NCI-H2227 (cell line): ENCODE measurements around the gene TRIM37.
A peak's percentile ranks its signal among the peaks of the same experiment; 100 is the strongest.

Source experiments
- DNase-seq: peaks from one replicate; lab custom pipeline; 2025; ENCODE audit not compliant: unreplicated experiment; lab: John Stamatoyannopoulos, UW

The TRIM37 gene

DNA sequence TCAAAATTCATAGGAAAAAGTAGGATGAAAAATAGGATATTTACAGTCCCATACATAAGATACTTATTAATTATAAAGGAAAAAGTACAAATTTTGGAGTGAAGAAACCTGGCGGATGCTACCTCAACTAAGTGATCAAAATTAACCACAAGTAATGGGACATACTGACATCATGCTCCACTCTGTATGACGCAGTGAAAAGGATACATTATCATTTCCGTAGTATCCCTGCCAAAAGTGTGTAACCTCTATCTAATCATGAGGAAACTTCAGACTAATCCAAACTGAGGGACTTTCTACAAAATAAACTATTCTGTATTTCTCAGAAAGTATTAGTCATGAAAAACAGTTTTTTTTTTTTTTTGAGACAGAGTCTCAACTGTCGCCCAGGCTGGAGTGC is 60.5 kb downstream of the TRIM37 start:
- DNase-seq = no peak

DNA sequence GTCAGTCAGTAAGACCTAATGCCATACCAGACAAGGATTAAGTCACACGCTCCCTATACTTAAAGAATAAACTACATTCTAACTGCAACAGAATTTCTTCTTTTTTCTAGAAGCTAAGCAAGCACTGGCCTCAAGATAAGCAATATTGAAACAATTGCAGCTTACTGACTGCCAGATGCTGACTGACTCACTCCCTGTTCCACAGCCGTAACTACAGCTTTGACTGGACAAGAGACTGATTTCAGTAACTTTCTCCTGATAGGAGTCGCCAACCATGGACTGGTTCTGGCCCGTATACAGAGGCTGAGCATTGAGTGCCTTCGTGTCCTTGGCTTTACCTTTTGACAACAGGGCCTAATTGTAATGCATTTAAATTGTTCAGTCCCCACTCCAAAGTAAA is 67.9 kb downstream of the TRIM37 start:
- DNase-seq = no peak

DNA sequence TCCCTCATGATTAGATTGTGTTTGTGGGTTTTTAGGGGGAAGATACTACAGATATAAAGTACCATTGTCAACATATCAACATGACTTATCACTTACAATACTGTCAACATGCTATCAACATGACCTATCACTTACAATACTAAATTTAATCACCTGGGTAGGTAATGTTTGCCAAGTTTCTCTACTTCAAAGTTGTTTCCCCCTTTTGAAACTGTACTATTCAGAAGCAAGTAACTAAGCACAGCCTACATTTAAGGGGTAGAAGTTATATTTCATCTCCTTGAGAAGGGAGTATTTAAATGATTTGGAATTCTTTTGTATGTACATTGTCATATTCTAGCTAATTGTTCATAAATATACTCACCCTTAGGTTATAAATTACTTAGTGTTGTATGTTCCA is 68.7 kb downstream of the TRIM37 start:
- DNase-seq = no peak

DNA sequence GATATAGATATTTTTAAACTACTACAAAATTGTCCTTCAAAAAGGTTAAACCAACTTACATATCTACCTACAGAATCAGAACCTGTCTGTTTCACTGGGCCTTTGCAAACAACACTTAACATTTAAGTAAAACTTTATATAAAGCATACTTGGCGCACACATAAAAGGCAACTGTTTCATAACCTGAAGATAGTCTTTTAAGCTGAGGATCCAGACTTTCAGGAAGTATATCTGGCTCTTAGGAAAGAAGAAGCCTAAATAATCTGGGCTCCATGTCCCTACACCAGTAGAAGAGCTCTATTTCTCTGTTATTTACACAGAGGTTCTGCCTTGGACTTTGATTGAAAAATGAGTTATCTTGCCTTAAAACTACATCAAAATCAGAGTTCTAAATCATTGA is 75.9 kb downstream of the TRIM37 start:
- no peak for DNase-seq

DNA sequence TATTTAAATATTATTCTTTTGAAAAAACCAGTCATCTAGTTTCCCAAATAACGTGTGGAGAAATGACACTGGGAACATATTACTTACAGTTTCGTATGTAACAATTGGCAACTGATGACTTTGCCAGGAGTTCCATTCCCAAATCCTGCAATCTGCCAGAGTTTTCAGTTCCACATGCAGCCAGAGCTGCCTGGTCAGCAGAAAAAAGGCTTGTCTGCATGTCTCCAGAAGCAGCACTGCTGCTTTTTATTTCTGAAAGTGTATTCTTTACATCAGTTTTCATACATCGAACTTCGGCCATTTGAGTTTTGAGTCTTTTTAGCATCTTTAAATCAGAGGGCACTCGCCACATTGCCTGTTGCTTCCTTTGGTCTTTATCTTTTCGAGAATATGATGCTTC is 78.4 kb downstream of the TRIM37 start:
- no peak for DNase-seq

DNA sequence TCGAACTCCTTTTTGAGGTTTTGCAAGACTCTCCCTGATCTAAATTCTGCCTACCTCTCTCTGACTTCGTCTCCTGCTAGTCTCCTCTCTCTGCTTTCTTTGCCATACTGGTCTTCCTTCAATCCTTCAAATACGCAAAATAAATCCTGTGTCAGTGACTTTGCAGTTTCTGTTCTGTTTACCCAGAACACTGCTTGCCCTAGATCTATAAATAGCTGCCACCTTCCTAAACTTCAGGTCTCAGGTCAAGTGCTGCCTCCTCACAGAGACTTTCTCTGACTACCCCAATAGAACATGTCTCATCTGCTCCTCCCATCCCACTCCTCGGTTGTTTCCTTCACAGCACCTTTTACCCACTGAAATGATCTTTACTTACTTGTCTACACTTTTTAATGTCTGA is 78.9 kb downstream of the TRIM37 start:
- no peak for DNase-seq

DNA sequence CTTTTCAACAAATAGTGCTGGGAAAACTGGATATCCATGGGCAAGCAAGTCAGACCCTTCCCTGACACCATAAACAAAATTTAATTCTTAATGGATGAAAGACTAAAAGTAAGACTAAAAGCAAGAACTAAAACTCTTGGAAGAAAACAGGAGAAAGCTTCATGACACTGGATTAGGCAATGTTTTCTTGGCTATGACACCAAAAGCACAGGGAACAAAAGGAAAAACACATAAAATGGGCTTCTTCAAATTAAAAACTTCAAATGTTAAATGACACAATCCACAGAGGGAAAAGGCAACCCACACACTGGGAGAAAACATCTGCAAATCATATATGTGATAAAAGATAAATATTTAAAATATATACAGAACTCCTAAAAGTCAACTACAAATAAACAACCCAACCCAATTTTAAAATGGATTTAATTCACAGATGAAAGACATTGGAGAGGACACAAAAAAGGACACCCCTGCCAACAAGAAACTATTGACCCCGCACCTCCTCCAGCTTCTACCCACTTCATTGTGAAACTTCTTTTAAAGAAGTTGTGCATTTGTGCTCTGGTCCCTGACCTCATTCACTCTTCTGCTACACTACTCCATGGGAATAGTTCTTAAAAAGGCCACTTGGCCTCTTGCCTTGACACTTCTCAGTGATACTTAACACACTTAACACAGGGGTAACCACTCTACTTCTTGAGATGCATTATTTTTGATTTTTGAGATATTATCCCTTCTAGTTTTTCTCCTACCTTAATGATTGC is 80.3 kb downstream of the TRIM37 start:
- DNase-seq = no peak

DNA sequence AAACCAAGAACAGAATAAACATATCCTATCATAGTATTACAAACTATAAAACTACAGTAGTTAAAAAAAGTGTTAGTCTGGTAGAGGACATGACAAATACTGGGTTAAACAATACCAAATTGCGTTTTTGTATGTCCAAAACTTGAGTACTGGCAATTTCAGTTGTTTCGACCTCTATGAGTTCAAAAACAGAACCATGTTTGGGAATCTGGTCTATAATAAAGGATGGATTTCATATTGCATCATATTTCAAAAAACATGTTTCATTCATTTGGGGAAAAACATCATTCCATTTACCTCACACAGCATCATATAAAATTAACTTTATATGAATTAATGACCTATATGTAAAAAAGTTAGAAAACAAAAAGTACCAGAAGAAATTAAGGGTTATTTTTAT is 81.8 kb downstream of the TRIM37 start:
- DNase-seq = no peak

DNA sequence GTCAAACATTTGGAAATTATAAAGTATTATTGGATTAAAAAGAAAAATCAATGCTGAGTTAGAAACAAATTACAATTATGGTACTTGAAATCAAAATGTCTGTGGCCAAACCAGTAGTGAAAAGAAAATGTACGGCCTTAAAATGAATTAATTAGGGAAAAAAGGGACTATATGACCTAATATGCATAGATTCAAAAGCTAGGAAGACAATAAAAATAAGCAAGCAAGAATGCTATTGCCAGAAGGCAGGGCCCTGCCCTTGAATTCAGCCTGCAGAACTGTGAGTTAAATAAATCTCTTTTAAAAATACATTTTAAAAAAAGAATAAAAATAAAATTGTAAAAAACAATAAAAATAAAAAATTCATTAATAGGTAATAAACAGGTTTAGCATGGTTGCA is 88.7 kb downstream of the TRIM37 start:
- no peak for DNase-seq

DNA sequence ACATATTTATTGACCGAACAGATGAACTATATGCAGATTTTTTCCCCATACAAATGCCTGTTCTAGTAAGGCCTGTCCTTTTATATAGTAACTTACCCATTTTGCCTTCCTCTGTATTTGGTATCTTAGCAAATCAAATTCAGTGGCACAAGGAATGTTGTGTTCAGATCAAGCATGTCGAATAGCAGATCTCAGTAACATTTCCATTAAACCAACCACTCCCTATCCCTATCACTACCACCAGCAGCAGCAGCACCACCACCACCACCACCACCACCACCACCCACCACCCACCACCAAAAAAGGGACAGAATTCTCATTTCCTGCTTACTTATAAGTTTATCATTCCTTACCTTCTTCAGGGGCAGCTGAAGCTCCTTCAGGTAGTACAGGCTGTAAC is 94.7 kb downstream of the TRIM37 start:
- DNase-seq = no peak

DNA sequence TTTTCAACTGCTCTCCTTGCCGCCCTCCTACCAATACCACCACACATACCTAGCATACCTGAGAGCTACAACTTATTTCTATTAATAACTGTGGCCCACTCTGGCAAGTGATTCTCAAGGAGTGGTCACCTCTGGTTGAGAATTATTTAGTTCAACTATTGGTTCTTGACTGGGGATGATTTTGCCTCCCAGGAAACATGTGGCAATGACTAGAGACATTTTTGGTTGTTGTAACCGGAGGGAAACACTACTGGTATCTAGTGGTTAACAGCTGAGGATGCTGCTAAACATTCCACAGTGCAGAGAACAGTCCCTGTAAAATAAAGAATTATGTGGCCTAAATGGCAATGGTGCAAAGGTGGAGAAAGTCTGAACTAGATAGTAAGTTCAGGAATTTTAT is 96.7 kb downstream of the TRIM37 start:
- no peak for DNase-seq

DNA sequence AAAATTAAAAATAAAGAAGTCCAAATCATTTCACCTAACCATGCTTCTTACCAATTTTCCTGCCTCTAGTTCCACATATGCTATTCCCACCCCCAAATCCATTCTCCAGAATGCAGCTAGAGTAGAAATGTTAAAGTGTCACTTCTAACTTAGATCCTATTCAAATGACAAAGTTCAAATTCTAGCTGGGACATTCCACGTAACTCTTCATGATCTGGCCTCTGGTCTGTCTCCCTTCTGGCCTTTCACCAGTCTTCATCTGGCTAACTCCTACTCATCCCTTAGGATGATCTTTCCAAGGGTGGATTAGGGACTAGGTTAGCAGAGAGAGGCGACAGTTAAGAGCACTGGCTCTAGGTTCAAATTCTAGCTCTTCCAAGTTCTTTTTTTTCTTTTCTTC is 97.9 kb downstream of the TRIM37 start:
- no peak for DNase-seq

DNA sequence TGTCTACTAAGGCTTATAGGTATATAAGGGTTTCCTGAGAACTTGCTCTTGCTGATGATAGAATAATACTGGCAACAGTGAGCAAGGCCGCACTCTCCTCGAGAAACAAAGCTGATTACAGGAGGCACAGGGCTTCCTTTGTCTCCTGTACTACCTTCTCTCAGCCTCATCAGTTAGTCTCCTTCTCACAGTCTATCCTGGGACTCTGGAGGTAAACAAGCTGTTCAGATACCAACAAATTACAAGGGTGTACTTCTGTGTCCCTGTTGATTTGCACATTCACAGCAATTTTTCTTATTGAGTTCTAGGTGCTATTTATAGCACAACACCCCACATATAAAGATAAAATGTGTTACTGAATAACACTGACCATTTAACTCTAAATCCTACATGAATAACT is 98.7 kb downstream of the TRIM37 start:
- DNase-seq = no peak

DNA sequence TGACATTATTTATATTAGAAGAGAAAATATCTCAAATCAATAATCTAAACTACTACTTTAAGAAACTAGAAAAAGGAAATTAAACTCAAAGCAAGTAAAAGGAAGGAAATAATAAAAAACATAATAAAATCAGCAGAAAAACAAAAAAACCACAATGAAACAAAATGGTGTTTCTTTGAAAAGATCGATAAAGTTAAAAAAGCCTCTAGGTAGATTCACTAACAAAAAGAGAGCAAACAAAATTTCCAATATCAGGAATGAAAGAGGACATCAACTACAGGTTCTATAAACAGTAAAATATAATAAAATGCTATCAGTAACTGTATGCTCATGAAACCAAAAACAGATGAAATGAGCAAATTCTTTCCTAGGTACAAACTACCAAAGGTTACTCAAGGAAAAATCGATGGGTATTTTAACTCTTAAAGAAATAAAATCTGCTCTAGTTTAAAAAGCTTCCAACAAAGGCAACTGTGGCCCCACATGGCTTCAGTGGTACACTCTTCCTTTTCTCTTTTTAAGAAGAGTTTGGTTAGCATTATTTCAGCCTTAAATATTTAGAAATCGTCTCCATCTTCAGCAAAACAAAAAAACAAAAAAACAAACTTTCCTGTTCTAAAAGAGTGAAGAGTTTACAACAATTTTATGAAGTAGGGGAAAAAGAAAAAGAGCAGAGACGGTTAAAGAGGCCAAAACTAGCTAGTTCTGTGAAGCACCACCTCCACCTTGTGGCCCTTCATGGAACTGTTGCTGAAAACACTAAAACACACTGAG is 102.2 kb downstream of the TRIM37 start:
- DNase-seq = peak; percentile 75

DNA sequence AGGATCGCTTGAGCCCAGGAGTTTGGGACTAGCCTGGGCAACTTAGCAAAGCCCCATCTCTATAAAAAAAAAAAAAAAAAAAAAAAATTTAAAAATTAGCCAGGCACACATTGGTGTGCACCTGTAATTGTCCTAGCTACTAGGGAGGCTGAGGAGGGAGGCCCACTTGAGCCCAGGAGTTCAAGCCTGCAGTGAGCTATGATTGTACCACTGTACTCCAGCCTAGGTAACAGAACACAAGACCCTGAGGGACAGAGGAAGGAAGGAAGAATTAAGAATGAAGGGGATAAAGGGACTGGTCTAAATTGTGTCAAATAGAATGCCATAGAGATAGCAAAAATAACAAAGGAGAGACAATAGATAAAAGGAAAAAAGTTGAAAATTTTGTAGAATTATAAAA is 102.8 kb downstream of the TRIM37 start:
- DNase-seq = no peak

DNA sequence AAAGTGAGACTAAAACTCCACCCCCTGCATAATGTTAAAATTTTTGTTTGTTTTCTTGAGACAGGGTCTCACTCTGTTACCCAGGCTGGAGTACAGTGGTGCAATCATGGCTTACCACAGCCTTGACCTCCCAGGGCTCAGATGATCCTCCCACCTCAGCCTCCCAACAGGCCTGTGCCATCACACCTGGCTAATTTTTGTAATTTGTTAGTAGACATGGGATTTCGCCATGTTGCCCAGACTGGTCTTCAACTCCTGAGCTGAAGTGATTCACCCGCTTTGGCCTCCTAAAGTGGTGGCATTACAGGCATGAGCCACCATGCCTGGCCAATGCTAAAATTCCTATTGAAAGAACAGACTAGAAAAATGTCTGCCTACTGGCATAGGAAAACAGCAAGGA is 103.8 kb downstream of the TRIM37 start:
- DNase-seq = no peak

DNA sequence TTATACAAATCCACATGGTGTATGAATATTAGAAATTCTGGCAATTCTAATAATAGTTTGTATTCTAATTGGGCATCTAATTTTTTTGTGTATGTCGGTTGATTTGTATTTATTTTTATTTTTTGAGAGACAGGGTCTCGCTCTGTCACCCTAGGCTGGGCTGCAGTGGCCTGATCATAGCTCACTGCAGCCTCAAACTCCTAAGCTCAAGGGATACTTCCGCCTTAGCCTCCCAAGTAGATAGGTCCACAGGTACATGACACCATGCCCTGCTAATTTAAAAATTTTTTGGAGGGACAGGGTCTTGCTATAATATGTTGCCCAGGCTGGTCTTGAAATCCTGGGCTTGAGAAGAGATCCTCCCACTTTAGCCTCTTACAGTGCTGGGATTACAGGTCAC is 104.6 kb downstream of the TRIM37 start:
- DNase-seq = no peak

DNA sequence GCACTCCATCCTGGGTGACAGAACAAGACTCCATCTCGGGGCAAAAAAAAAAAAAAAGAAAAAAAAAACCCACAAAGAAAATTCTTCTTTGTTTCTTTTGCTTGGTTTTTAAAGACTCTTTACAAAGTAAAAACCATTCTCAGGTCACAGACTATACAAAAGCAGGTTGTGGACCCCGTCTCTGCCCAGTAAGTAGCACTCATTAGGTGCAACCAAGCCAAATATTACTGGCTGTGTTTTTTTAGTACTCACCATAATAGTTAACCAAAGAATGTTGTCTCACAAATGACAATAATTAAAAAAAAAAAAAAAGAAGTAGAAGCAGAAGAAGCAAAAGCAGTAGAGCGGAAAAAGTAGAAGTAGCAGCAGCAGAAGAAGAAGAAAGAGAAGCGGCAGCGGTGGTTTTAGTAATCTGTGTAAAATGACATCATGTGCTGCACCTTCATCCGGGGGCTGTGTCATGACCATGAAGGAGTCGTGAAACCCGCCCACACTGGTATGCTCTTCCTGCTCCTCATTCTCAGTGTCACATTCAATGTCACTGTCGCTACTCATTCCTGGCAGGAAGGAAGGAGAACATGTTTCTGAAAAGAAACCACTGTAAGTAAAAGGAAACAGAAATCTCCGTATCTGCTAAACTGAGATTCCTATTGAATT is 105.4 kb downstream of the TRIM37 start:
- no peak for DNase-seq

DNA sequence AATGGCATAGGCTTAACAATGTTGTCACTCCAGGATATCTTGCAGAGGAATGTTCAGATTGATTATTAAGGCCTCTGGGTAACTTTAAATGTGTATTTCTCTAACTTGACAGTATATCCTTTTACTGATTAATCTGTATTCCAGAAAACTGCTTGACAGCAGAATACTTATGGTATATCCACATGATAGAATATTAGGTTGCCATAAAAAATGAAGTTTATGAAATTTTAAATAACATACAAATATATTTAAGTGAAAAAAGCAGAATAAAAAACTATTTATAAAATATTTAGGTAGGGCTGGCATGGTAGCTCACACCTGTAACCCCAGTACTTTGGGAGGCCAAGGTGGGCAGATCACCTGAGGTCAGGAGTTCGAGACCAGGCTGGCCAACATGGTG is 106.7 kb downstream of the TRIM37 start:
- DNase-seq = no peak

DNA sequence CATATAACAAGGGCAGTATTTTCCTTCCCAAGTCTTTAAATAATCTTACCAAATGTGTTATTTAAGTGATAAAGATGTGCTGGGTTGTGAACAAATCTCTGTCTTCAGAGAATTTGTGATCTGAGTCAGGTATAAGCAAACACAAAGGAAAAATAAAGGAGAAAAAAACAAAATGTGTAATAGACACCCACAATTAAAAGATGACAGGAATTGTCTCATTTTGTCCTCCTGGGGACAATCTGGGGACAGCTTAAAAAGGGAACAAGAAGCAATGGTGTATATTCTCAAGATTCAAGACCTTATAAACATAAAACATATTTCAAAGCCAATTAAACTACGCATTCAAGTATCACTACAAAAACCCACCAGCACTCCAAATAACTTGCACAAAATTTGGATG is 107.2 kb downstream of the TRIM37 start:
- DNase-seq = no peak

DNA sequence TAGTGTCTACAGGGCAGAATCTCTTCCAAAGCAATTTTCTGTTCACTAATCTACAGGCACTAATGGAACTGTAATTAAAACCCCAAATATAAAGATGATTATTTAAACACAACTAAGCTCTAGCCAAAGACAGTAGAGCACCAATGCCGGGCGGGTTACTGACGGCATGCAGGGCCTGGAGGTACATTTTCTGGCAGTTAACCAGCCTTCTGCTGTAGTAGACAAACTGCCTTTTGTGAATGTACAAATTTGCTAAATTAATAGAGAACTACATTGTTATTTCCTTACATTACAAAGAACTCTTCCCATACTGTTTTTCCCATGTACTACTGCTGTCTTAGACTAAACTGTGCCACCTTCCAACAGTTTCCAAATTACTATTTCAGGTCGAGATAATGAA is 107.8 kb downstream of the TRIM37 start:
- DNase-seq = no peak
